GM12801 (cell line): ENCODE data around the gene INSC.

Experiments
- CTCF ChIP-seq: IDR thresholded peaks from one replicate; pipeline ENCODE4 v1.5.1; 2011; ENCODE audit warnings: control low read depth; ENCODE audit not compliant: insufficient read length; ENCODE audit errors: extremely low read depth

Gene INSC

DNA sequence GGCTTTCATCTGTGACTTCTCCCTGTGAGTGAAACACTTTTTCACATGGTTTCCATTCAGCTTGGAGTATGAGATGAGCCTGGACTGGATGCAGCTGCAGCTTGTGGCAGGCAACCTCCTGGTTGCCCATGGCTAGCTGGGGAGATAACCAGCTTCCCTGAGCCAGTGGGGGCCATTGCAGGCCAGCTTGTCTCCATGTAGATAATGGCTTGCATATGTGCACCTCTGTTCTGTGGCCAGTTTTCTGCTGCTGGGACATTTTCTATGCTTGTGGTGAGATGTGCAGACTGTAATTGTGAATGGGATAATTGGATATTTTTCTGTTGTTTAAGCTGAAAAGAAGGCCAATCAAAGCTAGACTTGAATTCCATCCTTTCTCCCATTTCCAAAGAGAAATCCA is 38.5 kb downstream of the INSC start:
- TF ChIP-seq CTCF = no peak

DNA sequence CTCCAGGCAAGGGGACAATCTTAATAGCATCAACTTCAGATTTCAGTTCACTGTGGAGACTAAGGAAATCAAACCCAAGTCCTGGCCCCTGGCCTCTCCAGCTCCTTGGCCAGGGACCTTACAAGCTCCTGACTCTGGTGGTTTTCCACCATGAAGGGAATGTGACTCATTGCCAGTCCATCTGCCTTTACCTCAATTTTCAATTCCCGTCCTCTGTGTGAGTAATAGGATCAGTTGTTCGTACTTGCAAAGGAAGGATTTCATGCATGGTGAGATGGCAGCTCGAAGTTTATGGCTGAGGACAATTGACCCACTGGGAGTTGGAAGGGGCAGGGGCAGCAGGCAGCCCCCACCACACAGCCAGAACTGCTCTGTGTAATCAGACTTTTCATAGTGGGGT is 42.5 kb downstream of the INSC start:
- TF ChIP-seq CTCF = no peak

DNA sequence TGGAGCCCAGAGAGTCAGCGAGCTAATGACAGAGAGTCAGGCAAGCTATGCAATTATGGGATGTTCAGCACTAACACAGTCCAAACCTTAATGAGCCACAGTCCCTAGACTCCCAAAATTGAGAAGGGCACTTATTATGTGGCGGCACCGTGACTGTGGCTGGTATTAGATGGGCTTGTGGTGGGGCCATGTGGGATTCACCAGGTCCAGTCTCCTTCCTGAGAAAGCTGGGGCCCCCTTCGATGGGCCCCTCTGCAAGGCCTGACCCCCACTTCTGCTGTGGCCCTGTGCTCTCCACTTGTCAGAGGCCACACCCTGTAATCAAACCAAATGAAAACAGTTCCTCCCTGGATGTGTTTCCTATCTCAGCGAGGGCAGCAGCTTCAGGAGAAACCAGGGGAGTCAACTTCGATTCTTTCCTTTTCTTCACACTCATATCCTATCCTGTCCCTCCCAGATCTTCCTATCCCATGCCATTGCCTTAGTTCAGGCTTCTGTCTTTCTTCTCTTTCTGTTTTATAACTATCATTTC is 42.9 kb downstream of the INSC start:
- TF ChIP-seq CTCF = no peak

- no peak for TF ChIP-seq CTCF
Measured at GRCh38 chr11:15158351-15159015, 43.8 kb downstream of the INSC start.

DNA sequence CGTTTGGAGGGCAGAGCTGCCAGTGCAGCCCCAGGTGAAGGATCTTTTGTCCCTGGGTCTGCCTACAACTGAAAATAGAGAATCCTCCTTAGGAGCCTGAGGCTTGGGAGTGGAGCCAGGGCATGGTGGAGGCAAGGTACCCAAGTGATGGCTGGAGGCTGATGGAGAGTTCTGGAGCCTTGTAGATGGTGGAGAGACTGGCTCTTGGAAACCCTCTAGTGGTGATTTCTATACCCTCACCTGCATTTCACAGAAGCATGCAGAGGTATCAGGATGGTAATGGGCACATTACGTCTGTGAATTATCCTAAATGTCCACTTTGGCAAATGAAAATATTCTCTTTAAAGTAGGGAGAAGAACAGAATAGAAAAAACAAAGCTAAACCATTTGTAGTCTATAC is 44.4 kb downstream of the INSC start:
- no peak for TF ChIP-seq CTCF

- TF ChIP-seq CTCF = no peak
Measured at GRCh38 chr11:15161790-15162189, 47.1 kb downstream of the INSC start.

DNA sequence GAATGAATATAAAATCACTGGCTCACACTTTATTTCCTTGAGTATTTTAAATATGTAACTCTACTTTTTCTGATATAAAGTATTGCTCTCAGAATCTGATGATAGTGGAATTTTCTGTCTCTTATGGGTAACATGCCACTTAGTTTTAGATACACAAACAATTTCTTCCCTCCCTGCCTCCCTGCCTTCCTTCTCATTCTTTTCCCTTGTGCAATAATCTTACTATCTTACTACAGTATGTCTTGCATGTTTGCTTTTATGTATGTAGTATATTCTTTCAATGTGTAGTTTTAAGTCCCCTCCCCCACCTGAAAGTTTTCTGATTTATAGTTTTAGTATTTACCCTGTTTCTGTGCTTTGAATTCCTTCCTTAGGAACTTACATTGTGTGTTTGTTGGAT is 48.4 kb downstream of the INSC start:
- TF ChIP-seq CTCF = no peak
